Tibial artery (tissue), 4 donors: ENCODE data around the gene RPL18.

ENCODE experiments used
- DNase-seq, 2 donors: peaks; one replicate each; pipeline ENCODE4 v3.0.0-alpha.2; 2019
- H3K27ac ChIP-seq, 2 donors: fragments of 200-600 bp; sonication (generic) in 1 of 2; 1 replicate in 1 of 2; 2 replicates in 1 of 2; pipeline ENCODE4 v1.5.1; 2018 to 2019; ENCODE audit warnings: mild to moderate bottlenecking in 1 of 2
- H3K27me3 ChIP-seq, 2 donors: fragments of 200-600 bp; sonication (generic) in 1 of 2; one replicate each; pipeline versions ENCODE4 v1.5.1 to v1.6.0; 2016 to 2019
- H3K36me3 ChIP-seq, 3 donors: fragments of 200-600 bp; sonication (generic) in 2 of 3; one replicate each; pipeline ENCODE4 v1.5.1; 2016 to 2019; ENCODE audit warnings: mild to moderate bottlenecking in 2 of 3
- H3K4me1 ChIP-seq, 4 donors: fragments of 200-600 bp; sonication (generic) in 2 of 4; 1 replicate in 3 of 4; 2 replicates in 1 of 4; pipeline ENCODE4 v1.5.1; 2016 to 2019
- H3K4me3 ChIP-seq, 2 donors: fragments of 200-600 bp; sonication (generic) in 1 of 2; 1 replicate in 1 of 2; 2 replicates in 1 of 2; pipeline ENCODE4 v1.5.1; 2018 to 2019; ENCODE audit warnings: mild to moderate bottlenecking in 2 of 2
- H3K9me3 ChIP-seq, 3 donors: fragments of 200-600 bp; sonication (generic) in 1 of 3; one replicate each; pipeline ENCODE4 v1.5.1; 2016 to 2019
- CTCF ChIP-seq, 2 experiments: fragments of 200-600 bp in 1 of 2; fragments of 450-650 bp in 1 of 2; IDR thresholded peaks; one replicate each; pipeline ENCODE4 v1.5.1; 2017 to 2019; ENCODE audit warnings: antibody characterized with exemption in 2 of 2, mild to moderate bottlenecking in 1 of 2, moderate library complexity in 1 of 2
- intact Hi-C: fragments of 100-400 bp; cut with DNase I; formaldehyde crosslinking; loops from one replicate; pipeline ENCODE4 v1.15.0; 2023; ENCODE audit warnings: low total_unique reads

Gene RPL18

DNA sequence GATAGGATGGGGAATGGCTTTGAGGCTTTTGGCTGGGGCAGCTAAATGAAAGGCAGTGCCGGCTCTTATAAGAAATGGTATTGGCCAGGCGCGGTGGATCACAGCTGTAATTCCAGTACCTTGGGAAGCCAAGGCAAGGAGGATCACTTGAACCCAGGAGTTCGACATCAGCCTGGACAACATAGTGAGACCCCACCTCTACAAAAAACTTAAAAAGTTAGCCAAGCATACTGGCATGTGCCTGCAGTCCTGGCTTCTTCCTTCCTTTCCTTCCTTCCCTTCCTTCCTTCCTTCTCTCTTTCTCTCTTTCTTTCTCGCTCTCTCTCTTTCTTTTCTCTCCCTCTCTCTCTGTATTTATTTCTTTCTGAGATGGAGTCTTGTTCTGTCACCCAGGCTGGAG is 23.9 kb upstream of the RPL18 start:
- Histone ChIP-seq H3K9me3 (no peaks in the 10 kb centered on the region), H3K27me3 (no peaks in the 10 kb centered on the region), H3K4me1 (peaks cover 12 to 27% (median 23%) of the 10 kb centered on the region in 4 donors), H3K27ac (no peak overlapping the region), H3K36me3 (no peaks in the 10 kb centered on the region), H3K4me3 (no peak overlapping the region)
- DNase-seq, result no peak
- intact Hi-C loops, result loop anchor here (10.0 kb wide), 2 partner anchors 192 to 352 kb away; partner anchors contain the start of genes GYS1, HSD17B14 and RUVBL2
- TF ChIP-seq CTCF (IDR thresholded peaks at IDR 0.05), result no peak

- Histone ChIP-seq H3K9me3 (no peaks in the 10 kb centered on the region), H3K27me3 (no peaks in the 10 kb centered on the region), H3K36me3 (no peaks in the 10 kb centered on the region), H3K4me1 (peaks cover 12 to 31% (median 26%) of the 10 kb centered on the region in 4 donors), H3K4me3 (no peak overlapping the region), H3K27ac (no peak overlapping the region)
- TF ChIP-seq CTCF (IDR thresholded peaks at IDR 0.05), result no peak
- DNase-seq, result no peak
- intact Hi-C loops, result loop anchor here (10.0 kb wide), 2 partner anchors 193 to 353 kb away; partner anchors contain the start of genes GYS1, HSD17B14 and RUVBL2
Observed at GRCh38 chr19:48641850-48642249, 22.9 kb upstream of the RPL18 start.

DNA sequence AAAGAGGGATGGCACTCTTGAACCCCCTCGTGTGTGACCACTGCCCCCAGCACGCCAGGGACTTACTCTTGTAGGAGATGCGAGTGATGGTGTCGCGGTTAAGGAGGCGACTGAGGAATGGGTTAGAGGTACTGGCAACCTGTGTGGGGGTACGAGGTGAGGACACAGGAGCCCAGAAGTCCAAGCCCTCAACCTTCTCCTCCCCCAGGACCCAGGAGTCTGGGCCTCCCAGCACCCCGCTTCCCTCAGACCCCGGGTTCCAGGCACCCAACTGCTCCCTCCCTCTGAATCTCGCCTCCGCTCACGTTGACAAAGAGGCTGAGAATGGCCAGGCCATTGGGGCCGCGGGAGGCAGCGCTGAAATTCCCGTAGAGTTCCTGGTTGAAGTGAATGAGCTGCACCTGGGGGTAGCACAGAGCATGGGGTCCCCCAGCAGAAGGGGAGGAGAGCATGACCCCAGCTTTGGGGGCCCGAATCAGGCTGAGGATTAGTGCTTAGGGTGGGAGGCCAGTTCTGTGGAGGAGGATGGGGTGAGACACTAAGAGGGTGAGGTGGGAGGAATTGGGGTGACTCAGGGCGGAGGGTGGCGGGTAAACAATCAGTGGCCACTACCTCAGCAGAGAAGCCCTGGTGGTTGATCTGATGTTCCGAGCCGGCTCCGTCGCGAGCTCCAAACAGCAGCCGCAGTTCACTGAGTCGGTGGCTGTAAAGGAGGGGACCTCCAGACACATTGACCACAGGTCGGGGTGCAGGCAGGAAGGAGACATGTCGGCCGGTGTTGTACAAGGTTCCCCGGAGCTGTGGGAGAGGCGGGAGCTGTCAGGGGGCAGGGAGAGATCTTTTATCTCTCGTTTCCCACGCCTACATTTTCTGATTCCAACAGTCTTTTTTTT is 20.8 kb upstream of the RPL18 start:
- TF ChIP-seq CTCF (IDR thresholded peaks at IDR 0.05), result no peak
- H3K27me3 ChIP-seq, result no peaks in the 10 kb centered on the region
- DNase-seq, result no peak
- no peak overlapping the region for H3K27ac ChIP-seq
- no peaks in the 10 kb centered on the region for H3K36me3 ChIP-seq
- H3K9me3 ChIP-seq, result no peaks in the 10 kb centered on the region
- peaks cover 5 to 33% (median 29%) of the 10 kb centered on the region in 4 donors for H3K4me1 ChIP-seq
- H3K4me3 ChIP-seq, result no peak overlapping the region
- intact Hi-C loops, result loop anchor here (10.0 kb wide), 2 partner anchors 195 to 355 kb away; partner anchors contain the start of genes GYS1, HSD17B14 and RUVBL2

DNA sequence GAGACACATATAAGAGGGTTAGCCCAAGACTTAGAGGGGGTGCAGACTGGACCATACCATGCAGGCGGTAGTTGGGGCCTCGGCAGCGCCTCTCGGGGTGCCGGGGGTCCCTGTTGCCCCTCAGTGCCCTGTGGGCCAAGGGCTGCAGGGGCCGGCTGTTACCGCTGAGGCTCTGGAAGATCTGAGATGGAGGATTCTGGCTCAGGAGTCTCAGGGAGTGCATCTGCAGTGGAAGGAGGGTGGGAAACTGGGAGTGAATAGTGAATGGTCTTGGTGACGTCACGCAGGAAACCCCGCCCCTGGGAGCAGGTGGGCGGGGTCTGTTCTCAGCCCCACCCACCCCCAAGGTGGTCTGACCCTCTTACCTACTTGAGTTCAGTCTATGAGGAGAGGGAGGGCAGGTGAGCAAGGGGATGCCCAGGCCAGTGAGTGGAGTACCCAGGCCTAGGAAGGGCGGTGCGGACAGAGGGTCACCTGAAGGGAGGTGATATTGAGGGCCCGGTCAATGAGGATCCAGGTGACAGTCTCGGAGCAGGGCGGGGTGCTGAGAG is 19.9 kb upstream of the RPL18 start:
- Histone ChIP-seq H3K4me3 (peak overlapping the region; percentile 73 to 75), H3K4me1 (peaks cover 5 to 39% (median 31%) of the 10 kb centered on the region in 4 donors), H3K27me3 (no peaks in the 10 kb centered on the region), H3K9me3 (no peaks in the 10 kb centered on the region), H3K36me3 (no peaks in the 10 kb centered on the region), H3K27ac (peak overlapping the region; percentile 91 to 96)
- TF ChIP-seq CTCF (IDR thresholded peaks at IDR 0.05), result no peak
- intact Hi-C loops, result no loop called here
- DNase-seq, result peak in 1 of 2 donors; percentile 73

GRCh38 chr19:48637948-48638830 is 19.2 kb upstream of the RPL18 start:
- Histone ChIP-seq H3K4me1 (peaks cover 5 to 46% (median 39%) of the 10 kb centered on the region in 4 donors), H3K27ac (peak overlapping the region; percentile 91 to 96), H3K36me3 (no peaks in the 10 kb centered on the region), H3K9me3 (no peaks in the 10 kb centered on the region), H3K4me3 (peak overlapping the region; percentile 73 to 75), H3K27me3 (no peaks in the 10 kb centered on the region)
- DNase-seq, result peak; percentile 87 to 93
- peak in 1 of 2 experiments; percentile 31 for TF ChIP-seq CTCF (IDR thresholded peaks at IDR 0.05)
- intact Hi-C loops, result no loop called here
